ENCODE data around the gene EFNB1.

The EFNB1 gene

DNA sequence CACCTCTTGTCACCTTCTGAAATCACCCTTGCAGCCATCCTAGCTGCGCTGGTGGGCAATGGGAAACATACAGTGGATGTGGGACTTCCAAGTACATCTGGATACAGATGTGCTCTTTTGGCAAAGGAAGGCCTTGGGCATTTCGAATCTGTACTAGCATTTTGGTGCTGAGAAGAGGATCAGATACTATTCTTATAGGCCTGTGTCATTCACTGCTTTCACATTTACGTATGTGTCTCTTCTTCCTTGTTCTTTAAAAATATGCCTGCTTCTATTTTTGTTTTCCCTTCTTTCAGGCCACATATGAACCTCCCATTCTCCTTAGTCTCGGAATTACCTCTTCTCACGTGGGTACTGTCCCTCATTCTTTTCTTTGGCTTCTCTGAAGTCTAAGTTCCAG, 53.1 kb downstream of the EFNB1 start:
- no peak for DNase-seq (ENCODE audit: low read depth)
- TF ChIP-seq, protein P1, sequence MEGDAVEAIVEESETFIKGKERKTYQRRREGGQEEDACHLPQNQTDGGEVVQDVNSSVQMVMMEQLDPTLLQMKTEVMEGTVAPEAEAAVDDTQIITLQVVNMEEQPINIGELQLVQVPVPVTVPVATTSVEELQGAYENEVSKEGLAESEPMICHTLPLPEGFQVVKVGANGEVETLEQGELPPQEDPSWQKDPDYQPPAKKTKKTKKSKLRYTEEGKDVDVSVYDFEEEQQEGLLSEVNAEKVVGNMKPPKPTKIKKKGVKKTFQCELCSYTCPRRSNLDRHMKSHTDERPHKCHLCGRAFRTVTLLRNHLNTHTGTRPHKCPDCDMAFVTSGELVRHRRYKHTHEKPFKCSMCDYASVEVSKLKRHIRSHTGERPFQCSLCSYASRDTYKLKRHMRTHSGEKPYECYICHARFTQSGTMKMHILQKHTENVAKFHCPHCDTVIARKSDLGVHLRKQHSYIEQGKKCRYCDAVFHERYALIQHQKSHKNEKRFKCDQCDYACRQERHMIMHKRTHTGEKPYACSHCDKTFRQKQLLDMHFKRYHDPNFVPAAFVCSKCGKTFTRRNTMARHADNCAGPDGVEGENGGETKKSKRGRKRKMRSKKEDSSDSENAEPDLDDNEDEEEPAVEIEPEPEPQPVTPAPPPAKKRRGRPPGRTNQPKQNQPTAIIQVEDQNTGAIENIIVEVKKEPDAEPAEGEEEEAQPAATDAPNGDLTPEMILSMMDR (IDR thresholded peaks at IDR 0.05; ENCODE audit: insufficient read depth, low read depth, low read length, missing control alignments): no peak
- H3K4me3 ChIP-seq (ENCODE audit: low read length): no peak overlapping the region

DNA sequence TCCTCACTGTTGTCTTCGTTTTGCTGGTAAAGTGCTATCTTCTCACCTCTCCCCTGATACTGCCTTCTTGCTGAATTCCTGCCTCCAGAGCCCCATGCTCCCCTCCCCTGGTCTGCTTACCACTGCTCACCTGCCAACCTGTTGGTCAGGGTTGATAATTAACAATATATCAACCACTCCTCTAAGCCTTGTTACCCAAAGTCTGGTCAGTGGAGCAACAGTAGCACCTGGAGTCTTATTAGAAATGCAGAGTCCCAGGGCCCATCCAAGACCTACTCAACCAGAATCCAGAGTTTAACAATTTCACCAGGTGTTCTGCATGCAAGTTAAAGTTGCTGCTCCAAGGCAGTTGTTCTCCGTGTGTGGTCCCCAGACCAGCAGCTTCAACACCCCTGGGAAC, 55.0 kb downstream of the EFNB1 start:
- no peak overlapping the region for H3K4me3 ChIP-seq (ENCODE audit: low read length)
- DNase-seq (ENCODE audit: low read depth): no peak
- TF ChIP-seq, protein P1 (IDR thresholded peaks at IDR 0.05; ENCODE audit: insufficient read depth, low read depth, low read length, missing control alignments): no peak

DNA sequence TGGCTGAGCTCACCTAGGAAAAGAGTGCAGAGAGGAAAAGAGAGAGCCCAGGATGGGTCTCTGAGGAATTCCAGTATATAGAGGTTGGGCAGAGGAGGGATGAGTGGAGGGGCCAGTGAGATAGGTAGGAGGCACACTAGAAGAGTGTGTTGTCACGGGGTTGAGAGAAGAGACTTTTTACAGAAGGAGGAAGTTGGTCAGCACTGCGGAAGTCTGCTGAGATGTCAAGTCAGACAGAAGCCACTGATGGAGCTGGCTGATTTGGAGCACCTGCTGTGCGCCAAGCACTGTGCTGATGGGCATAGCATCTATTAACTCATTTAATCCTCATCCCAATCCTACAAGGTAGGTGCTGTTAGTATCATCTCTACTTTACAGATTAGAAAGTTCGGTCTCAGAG, 60.4 kb downstream of the EFNB1 start:
- no peak for DNase-seq (ENCODE audit: low read depth)
- TF ChIP-seq, protein P1 (IDR thresholded peaks at IDR 0.05; ENCODE audit: insufficient read depth, low read depth, low read length, missing control alignments): no peak
- H3K4me3 ChIP-seq (ENCODE audit: low read length): no peak overlapping the region
